ENCODE data around the gene IGF2.

IGF2 gene

DNA sequence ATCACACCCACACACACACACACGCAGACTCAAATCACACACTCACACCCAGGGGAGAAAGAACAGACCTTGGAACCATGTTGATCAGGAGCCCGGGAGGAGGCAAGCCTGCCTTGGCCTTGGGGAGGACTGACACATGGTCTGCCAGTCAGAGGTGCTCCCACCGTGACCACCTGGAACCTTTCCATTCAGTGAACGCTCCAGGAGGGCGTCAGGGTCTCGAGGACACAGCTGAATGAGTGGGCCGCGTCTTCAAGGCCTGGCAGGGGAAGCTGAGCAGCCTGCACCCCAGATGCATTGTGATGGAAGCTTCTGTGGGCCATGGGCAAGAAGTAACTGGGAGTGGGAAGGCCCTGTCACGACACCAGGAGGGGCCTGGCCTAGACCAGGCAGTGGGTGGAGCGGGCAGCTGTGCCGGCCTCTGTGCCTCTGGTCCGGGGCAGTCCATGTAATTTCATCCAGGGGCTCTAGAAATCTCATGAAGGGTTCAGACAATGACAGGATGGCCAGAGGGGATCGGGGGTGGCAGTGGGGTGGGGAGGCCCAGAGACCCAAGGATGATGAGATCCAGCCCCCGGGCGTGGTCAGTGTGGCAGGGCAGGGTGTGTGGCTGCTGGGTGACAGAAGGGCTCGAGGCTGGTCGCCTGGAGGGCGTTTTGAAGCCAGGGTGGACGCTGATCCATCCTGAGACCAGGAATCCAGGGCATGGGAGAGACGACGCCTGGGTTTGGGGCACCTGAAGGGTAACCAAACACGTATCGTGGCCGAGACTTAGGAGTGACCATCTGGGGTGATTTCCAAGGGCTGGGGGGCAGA lies 53.7 kb downstream of the IGF2 start:
- no peak for DNase-seq (ENCODE audit: low read depth)
- H3K4me3 ChIP-seq (ENCODE audit: low read depth, low read length): no peak overlapping the region

DNA sequence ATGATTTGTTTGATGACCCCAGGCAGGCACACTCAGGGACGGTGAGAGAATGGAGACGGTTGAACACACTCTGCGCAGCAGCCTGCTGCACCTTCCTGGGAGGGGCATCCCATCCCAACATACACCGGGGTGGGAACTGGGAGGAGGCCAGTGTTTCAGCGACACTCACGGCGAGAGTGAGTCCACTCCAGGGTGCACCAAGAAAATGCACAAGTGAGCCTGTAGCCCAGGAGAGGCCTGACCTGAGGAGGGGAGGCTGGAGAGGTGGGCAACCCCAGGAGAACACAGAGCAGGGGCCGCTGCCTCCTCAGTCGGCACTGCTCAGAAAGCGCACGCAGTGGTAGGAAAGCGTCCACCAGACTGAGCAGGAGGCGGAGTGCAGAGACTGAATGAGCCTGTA lies 54.5 kb downstream of the IGF2 start:
- DNase-seq (ENCODE audit: low read depth): no peak
- H3K4me3 ChIP-seq (ENCODE audit: low read depth, low read length): no peak overlapping the region

Measured in skeletal muscle cell (primary cell).